GM12878 (cell line): ENCODE data around the gene ADAMTSL5. TPM values are rescaled to one million over a fixed set of nuclear protein-coding genes. Genes with fewer than 3 reads are reported as not detected.

Experiments used
- ATAC-seq: fragments of 200-7000 bp; cut with Tn5 transposase; 3 replicates; pipeline ENCODE4 v1.9.1; 2020; ENCODE audit warnings: mild to moderate bottlenecking, moderate library complexity
- BruUV-seq: library from RNA; stranded (reverse); fragments of 400-500 nt; replicated peaks from 2 replicates; lab custom pipeline; 2021; lab: Mats Ljungman, UMichigan
- CTCF ChIA-PET: fragments of 300-600 bp; sonication (Branson Sonifier 250); formaldehyde crosslinking; extraction: SDS; loops from one replicate; lab custom pipeline; 2021; ENCODE audit warnings: inconsistent platforms; lab: Yijun Ruan, JAX
- POLR2A ChIA-PET: fragments of 350-600 bp; formaldehyde crosslinking; extraction: SDS; loops from one replicate; lab custom pipeline; 2021; ENCODE audit warnings: inconsistent platforms; lab: Charles Lee
- RAD21 ChIA-PET: fragments of 300-600 bp; sonication (Branson Sonifier 250); formaldehyde crosslinking; loops from one replicate; lab custom pipeline; 2023; ENCODE audit warnings: antibody characterized with exemption; ENCODE audit not compliant: unreplicated experiment; lab: Charles Lee
- SMC1A ChIA-PET: fragments of 300-600 bp; sonication (Branson Sonifier 250); formaldehyde crosslinking; loops from one replicate; lab custom pipeline; 2023; ENCODE audit not compliant: unreplicated experiment, uncharacterized antibody; lab: Charles Lee
- DNase-seq: peaks from one replicate; pipeline ENCODE4 v3.0.0-alpha.2; 2011; ENCODE audit warnings: low read depth, low spot score
- FAIRE-seq: peaks from 3 replicates; lab custom pipeline; 2011; peaks lifted over from hg19 to GRCh38; lab: Jason Lieb, UNC
- H2AFZ ChIP-seq: 2 replicates; pipeline ENCODE4 v1.6.0; 2011; ENCODE audit warnings: low read depth, low read length, control low read depth; ENCODE audit not compliant: control insufficient read depth
- H3K27ac ChIP-seq: 2 replicates; pipeline ENCODE4 v1.5.1; 2011; ENCODE audit warnings: control low read depth; ENCODE audit not compliant: control insufficient read depth, insufficient read depth
- H3K27me3 ChIP-seq, 2 experiments: replicated peaks in 1 of 2; 2 replicates each; pipeline versions ENCODE4 v1.6.0 to v1.6.1; 2011; ENCODE audit warnings: low read length in 1 of 2; ENCODE audit not compliant: control insufficient read depth in 2 of 2, insufficient read depth in 2 of 2
- H3K36me3 ChIP-seq, 2 experiments: 2 replicates each; pipeline ENCODE4 v1.5.1; 2011; ENCODE audit warnings: low read length in 1 of 2; ENCODE audit not compliant: control insufficient read depth in 2 of 2, insufficient read depth in 2 of 2
- H3K4me1 ChIP-seq: 2 replicates; pipeline ENCODE4 v1.6.1; 2011; ENCODE audit warnings: mild to moderate bottlenecking, low read length, moderate library complexity, mixed read lengths; ENCODE audit not compliant: control insufficient read depth, insufficient read depth
- H3K4me2 ChIP-seq: 2 replicates; pipeline ENCODE4 v1.6.0; 2011; ENCODE audit warnings: control low read depth; ENCODE audit not compliant: control insufficient read depth, insufficient read depth
- H3K4me3 ChIP-seq: fragments of 200-600 bp; sonication (generic); 2 replicates; pipeline ENCODE4 v1.5.1; 2016
- H3K79me2 ChIP-seq: 2 replicates; pipeline ENCODE4 v1.6.0; 2011; ENCODE audit warnings: low read length; ENCODE audit not compliant: control insufficient read depth, insufficient read depth
- H3K9ac ChIP-seq: 2 replicates; pipeline ENCODE4 v1.8.0; 2011; ENCODE audit warnings: low read length, control low read depth, mixed read lengths; ENCODE audit not compliant: control insufficient read depth, insufficient read depth
- H3K9me3 ChIP-seq: replicated peaks from 3 replicates; pipeline ENCODE4 v1.5.1; 2011; ENCODE audit warnings: mild to moderate bottlenecking, low read length; ENCODE audit not compliant: control insufficient read depth, insufficient read depth
- H4K20me1 ChIP-seq: 2 replicates; pipeline ENCODE4 v1.6.0; 2011; ENCODE audit not compliant: control insufficient read depth, insufficient read depth
- BACH1 ChIP-seq: fragments of 450-650 bp; IDR thresholded peaks from 2 replicates; pipeline ENCODE4 v1.6.1; 2017; ENCODE audit warnings: mild to moderate bottlenecking, borderline replicate concordance
- BHLHE40 ChIP-seq, 2 experiments: fragments of 450-650 bp in 1 of 2; IDR thresholded peaks; 2 replicates each; pipeline ENCODE4 v1.6.1; 2011 to 2017; ENCODE audit warnings: low read depth in 2 of 2, borderline replicate concordance in 1 of 2, improper control_type of control experiment in 1 of 2, low read length in 1 of 2, mild to moderate bottlenecking in 1 of 2
- EP300 ChIP-seq, 2 experiments: fragments of 150-350 bp in 1 of 2; IDR thresholded peaks; 2 replicates each; pipeline ENCODE4 v1.6.1; 2011 to 2012; ENCODE audit warnings: low read depth in 2 of 2, low read length in 2 of 2, borderline replicate concordance in 1 of 2, improper control_type of control experiment in 1 of 2, inconsistent platforms in 1 of 2; ENCODE audit not compliant: control insufficient read depth in 1 of 2
- HCFC1 ChIP-seq: fragments of 150-350 bp; IDR thresholded peaks from 2 replicates; pipeline ENCODE4 v1.6.1; 2014; ENCODE audit warnings: low read length
- MXI1 ChIP-seq: fragments of 150-350 bp; IDR thresholded peaks from 2 replicates; pipeline ENCODE4 v1.6.1; 2011; ENCODE audit warnings: low read depth, mild to moderate bottlenecking, inconsistent platforms, low read length, improper control_type of control experiment
- NFIC ChIP-seq: IDR thresholded peaks from 2 replicates; pipeline ENCODE4 v1.6.1; 2012; ENCODE audit warnings: low read depth, mild to moderate bottlenecking, inconsistent platforms, low read length, moderate library complexity
- NFYB ChIP-seq: IDR thresholded peaks from 2 replicates; pipeline ENCODE4 v1.6.1; 2011; ENCODE audit warnings: low read depth, mild to moderate bottlenecking, low read length, improper control_type of control experiment, moderate library complexity; ENCODE audit not compliant: insufficient read depth
- NR2C2 ChIP-seq: IDR thresholded peaks from 2 replicates; pipeline ENCODE4 v1.6.1; 2011; ENCODE audit warnings: borderline replicate concordance, low read depth; ENCODE audit not compliant: control insufficient read depth, insufficient read length
- POLR2AphosphoS2 ChIP-seq: IDR thresholded peaks from 2 replicates; pipeline ENCODE4 v1.6.1; 2011; ENCODE audit warnings: low read depth, mild to moderate bottlenecking, low read length, improper control_type of control experiment, moderate library complexity
- RAD21 ChIP-seq: IDR thresholded peaks from 2 replicates; pipeline ENCODE4 v1.6.1; 2011; ENCODE audit warnings: mild to moderate bottlenecking, low read depth, low read length, moderate library complexity; ENCODE audit not compliant: insufficient read depth
- RCOR1 ChIP-seq: conservative IDR thresholded peaks from 2 replicates; pipeline ENCODE4 v1.6.1; 2012; ENCODE audit warnings: low read depth, low read length, improper control_type of control experiment
- SMARCA5 ChIP-seq: fragments of 450-650 bp; IDR thresholded peaks from 2 replicates; pipeline ENCODE4 v1.6.1; 2017; ENCODE audit warnings: mild to moderate bottlenecking
- WGBS: methylation state at CpG from one replicate; pipeline ENCODE4 v1.1.6; 2016; ENCODE audit warnings: low lambda C conversion rate; ENCODE audit not compliant: insufficient replicate concordance, insufficient coverage; ENCODE audit errors: missing lambda C conversion rate; 5-methylcytosine and 5-hydroxymethylcytosine counted together
- in situ Hi-C: fragments of 300-500 bp; cut with MboI; formaldehyde crosslinking; loops from 9 replicates; pipeline ENCODE4 v1.14.3; 2018; ENCODE audit warnings: mixed read lengths
- intact Hi-C: fragments of 100-400 bp; cut with micrococcal nuclease; formaldehyde crosslinking; loops from one replicate; pipeline ENCODE4 v1.14.2; 2022; ENCODE audit not compliant: unreplicated experiment
- polyA plus RNA-seq, 11 experiments: library from polyadenylated mRNA; depleted of rRNA in 4 of 11; unstranded in 6 of 11; stranded (reverse) in 5 of 11; fragments of >200 nt; fragmentation: Nextera tagmentation in 4 of 11; fragmentation: Illumina TruSeq in 1 of 11; extraction: Ambion mirVana in 4 of 11; extraction: Trizol in 1 of 11; gene quantifications; 1 replicate in 1 of 11; 2 replicates in 10 of 11; pipeline versions ENCODE4 v1.2.1 to v1.2.3, GENCODE V29; 2011 to 2016; ENCODE audit warnings: inconsistent platforms in 2 of 11, missing spikeins in 2 of 11, low read depth in 1 of 11
- total RNA-seq, 4 experiments: library from RNA; depleted of rRNA in 3 of 4; stranded (reverse); fragments of >200 nt in 3 of 4; fragmentation: Illumina TruSeq in 1 of 4; extraction: Trizol in 1 of 4; gene quantifications; 2 replicates each; pipeline versions ENCODE4 v1.2.1 to v1.2.3, GENCODE V29; 2013 to 2021
- TF ChIP-seq, protein P1 (sequence below): fragments of 150-350 bp; IDR thresholded peaks from 2 replicates; pipeline ENCODE4 v1.6.1; 2014; ENCODE audit warnings: mild to moderate bottlenecking, low read depth, low read length
- TF ChIP-seq, protein P2 (sequence below): fragments of 450-650 bp; IDR thresholded peaks from 2 replicates; pipeline ENCODE4 v1.6.1; 2018; ENCODE audit warnings: mild to moderate bottlenecking, low read depth, moderate library complexity; ENCODE audit not compliant: partially characterized antibody
- TF ChIP-seq, protein P3 (sequence below), 3 experiments: IDR thresholded peaks in 2 of 3; conservative IDR thresholded peaks in 1 of 3; 2 replicates each; pipeline ENCODE4 v1.5.1; 2011; ENCODE audit warnings: low read depth in 3 of 3, low read length in 3 of 3, mild to moderate bottlenecking in 3 of 3, control low read depth in 2 of 3, moderate library complexity in 2 of 3, inconsistent platforms in 1 of 3, mixed read lengths in 1 of 3; ENCODE audit not compliant: control insufficient read depth in 2 of 3, insufficient read depth in 1 of 3; ENCODE audit errors: extremely low read depth in 1 of 3

ADAMTSL5 gene
- total and polyA plus RNA-seq, 10 of the 15 experiments (the other 5 are each of a cell fraction or from before 2014, with no cell fraction given), result 0.04 to 0.83 (median 0.32) TPM; not detected in 4

DNA sequence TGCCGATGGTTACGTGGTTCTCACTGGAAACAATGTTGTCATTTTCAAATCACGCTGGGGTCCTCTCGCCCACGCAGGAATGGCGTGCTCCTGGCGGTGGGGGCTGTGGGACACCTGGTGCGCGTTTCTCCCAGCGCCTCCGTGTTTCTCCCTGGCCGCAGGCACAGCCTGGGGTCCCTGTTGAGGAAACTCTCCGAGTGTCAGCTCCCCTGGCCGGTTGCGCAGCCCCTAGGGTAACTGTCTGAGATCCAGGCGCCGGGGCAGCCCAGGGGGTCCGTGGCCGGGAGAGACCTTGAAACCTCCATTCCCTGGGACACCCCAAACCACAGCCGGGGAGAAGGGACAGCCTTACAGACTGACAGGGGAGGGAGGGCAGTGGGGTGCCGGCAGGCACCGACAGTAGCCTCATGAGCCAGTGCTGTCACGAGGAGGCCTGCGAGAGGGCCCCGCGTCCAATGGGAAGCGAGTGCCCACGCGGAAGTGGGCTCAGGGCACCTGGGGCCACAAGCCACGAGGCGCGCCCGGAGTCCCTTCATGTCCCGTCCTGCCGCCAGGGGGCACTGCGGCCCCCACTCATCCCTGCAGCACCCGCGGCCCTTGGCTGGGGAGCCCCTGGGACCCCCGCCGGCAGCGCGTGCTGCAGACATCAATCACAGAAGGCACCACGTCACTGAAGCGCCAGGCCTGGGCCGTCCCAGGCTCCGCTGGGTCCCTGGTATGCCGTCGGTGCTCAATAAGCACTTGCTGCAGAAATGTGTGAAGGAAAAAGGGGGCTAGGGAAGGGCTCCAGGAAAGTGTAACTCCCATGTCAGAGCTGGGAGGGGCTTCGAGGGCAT is 9.5 kb downstream of the ADAMTSL5 start:
- Histone ChIP-seq H3K9ac (no peak overlapping the region), H3K4me3 (no peak overlapping the region), H3K9me3 (no peaks in the 10 kb centered on the region; the same call in 2 of the 3 replicates), H3K27ac (no peak overlapping the region), H3K36me3 (no peaks in the 10 kb centered on the region), H4K20me1 (no peaks in the 10 kb centered on the region), H3K4me2 (0 out of 2 replicates have a peak overlapping the region, but pooled peaks have one; percentile 25), H3K4me1 (no peaks in the 10 kb centered on the region), H3K27me3 (no peaks in the 10 kb centered on the region; a peak in 1 of 4 replicates), H2AFZ (peak overlapping the region; percentile 47; the same call in 1 of the 2 replicates), H3K79me2 (no peaks in the 10 kb centered on the region)
- intact Hi-C loops, result no loop called here
- in situ Hi-C loops, result no loop called here
- no TSS peak for BruUV-seq
- CTCF ChIA-PET, result interaction anchor here (1.0 to 1.9 kb wide), 3 partner anchors 11 to 26 kb away, joined by 3 to 4 read pairs (median 3); no protein-coding TSS in a partner anchor
- no peak for DNase-seq
- POLR2A ChIA-PET, result no interaction called here
- RAD21 ChIA-PET, result no interaction called here
- 24% methylated on average over 48 of the region's 49 CpGs for WGBS
- FAIRE-seq, result peak; percentile 54
- SMC1A ChIA-PET, result no interaction called here
- ATAC-seq, result peak; percentile 86
- TF ChIP-seq NFIC, result no peak
- TF ChIP-seq, protein P1, sequence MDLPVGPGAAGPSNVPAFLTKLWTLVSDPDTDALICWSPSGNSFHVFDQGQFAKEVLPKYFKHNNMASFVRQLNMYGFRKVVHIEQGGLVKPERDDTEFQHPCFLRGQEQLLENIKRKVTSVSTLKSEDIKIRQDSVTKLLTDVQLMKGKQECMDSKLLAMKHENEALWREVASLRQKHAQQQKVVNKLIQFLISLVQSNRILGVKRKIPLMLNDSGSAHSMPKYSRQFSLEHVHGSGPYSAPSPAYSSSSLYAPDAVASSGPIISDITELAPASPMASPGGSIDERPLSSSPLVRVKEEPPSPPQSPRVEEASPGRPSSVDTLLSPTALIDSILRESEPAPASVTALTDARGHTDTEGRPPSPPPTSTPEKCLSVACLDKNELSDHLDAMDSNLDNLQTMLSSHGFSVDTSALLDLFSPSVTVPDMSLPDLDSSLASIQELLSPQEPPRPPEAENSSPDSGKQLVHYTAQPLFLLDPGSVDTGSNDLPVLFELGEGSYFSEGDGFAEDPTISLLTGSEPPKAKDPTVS, result no peak
- peak; percentile 26; the same call in 1 of the 2 replicates for TF ChIP-seq MXI1
- TF ChIP-seq RAD21, result 0 out of 2 replicates have a peak, but pooled peaks have one; percentile 22
- peak in 1 of 2 experiments; percentile 50; a peak in 2 of 4 replicates for TF ChIP-seq BHLHE40 (IDR thresholded peaks at IDR 0.05; ENCODE audit: borderline replicate concordance in 1 of 2, low read depth in 2 of 2, low read length in 1 of 2)
- no peak for TF ChIP-seq POLR2AphosphoS2
- peak; percentile 41; the same call in 1 of the 2 replicates for TF ChIP-seq NFYB
- no peak for TF ChIP-seq HCFC1
- TF ChIP-seq, protein P2, sequence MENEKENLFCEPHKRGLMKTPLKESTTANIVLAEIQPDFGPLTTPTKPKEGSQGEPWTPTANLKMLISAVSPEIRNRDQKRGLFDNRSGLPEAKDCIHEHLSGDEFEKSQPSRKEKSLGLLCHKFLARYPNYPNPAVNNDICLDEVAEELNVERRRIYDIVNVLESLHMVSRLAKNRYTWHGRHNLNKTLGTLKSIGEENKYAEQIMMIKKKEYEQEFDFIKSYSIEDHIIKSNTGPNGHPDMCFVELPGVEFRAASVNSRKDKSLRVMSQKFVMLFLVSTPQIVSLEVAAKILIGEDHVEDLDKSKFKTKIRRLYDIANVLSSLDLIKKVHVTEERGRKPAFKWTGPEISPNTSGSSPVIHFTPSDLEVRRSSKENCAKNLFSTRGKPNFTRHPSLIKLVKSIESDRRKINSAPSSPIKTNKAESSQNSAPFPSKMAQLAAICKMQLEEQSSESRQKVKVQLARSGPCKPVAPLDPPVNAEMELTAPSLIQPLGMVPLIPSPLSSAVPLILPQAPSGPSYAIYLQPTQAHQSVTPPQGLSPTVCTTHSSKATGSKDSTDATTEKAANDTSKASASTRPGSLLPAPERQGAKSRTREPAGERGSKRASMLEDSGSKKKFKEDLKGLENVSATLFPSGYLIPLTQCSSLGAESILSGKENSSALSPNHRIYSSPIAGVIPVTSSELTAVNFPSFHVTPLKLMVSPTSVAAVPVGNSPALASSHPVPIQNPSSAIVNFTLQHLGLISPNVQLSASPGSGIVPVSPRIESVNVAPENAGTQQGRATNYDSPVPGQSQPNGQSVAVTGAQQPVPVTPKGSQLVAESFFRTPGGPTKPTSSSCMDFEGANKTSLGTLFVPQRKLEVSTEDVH, result no peak
- TF ChIP-seq, protein P3, sequence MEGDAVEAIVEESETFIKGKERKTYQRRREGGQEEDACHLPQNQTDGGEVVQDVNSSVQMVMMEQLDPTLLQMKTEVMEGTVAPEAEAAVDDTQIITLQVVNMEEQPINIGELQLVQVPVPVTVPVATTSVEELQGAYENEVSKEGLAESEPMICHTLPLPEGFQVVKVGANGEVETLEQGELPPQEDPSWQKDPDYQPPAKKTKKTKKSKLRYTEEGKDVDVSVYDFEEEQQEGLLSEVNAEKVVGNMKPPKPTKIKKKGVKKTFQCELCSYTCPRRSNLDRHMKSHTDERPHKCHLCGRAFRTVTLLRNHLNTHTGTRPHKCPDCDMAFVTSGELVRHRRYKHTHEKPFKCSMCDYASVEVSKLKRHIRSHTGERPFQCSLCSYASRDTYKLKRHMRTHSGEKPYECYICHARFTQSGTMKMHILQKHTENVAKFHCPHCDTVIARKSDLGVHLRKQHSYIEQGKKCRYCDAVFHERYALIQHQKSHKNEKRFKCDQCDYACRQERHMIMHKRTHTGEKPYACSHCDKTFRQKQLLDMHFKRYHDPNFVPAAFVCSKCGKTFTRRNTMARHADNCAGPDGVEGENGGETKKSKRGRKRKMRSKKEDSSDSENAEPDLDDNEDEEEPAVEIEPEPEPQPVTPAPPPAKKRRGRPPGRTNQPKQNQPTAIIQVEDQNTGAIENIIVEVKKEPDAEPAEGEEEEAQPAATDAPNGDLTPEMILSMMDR (IDR thresholded peaks at IDR 0.05 in 2 of 3, conservative IDR thresholded peaks at IDR 0.05 in 1 of 3; ENCODE audit: control insufficient read depth in 2 of 3, extremely low read depth in 1 of 3, insufficient read depth in 1 of 3, low read depth in 3 of 3, low read length in 3 of 3), result peak; percentile 61 to 77 (median 64)
- TF ChIP-seq SMARCA5, result no peak
- TF ChIP-seq EP300 (IDR thresholded peaks at IDR 0.05; ENCODE audit: borderline replicate concordance in 1 of 2, control insufficient read depth in 1 of 2, low read depth in 2 of 2, low read length in 2 of 2), result no peak
- TF ChIP-seq BACH1, result 0 out of 2 replicates have a peak, but pooled peaks have one; percentile 32
- TF ChIP-seq NR2C2, result no peak
- TF ChIP-seq RCOR1, result no peak
